GM12892 (cell line): ENCODE results near the gene ADAMTS13.

ENCODE experiments used
- POLR2AphosphoS5 ChIP-seq: IDR thresholded peaks from 2 replicates; pipeline ENCODE4 v1.6.1; 2011; ENCODE audit warnings: low read depth, low read length, control low read depth
- TAF1 ChIP-seq: IDR thresholded peaks from 2 replicates; pipeline ENCODE4 v1.6.1; 2011; ENCODE audit warnings: low read depth, mild to moderate bottlenecking, control low read depth, low read length, borderline replicate concordance

DNA sequence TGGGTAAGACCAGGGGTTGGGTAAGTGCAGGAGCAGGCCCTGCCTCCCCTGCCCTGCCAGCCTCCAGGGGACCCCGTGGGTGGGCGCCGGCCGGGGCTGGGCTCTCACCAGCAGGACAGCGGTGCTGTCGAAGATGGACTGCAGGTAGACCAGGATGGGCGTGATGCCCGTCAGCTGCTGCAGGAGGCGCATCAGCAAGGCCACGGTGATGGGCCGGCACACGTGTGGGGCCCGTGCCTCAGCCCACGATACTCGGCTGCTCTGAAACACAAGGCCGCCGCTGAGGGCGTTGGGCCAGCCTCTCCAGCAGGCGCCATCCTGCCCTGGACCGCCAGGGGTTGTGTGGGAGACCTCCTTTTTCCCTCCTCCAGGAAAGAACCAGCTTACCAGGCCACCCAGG lies 52.7 kb downstream of the ADAMTS13 start:
- TF ChIP-seq POLR2AphosphoS5 (no peak), TAF1 (no peak)
